IMR-90 (cell line): ENCODE data around the gene MYL6. TPM values are rescaled to one million over a fixed set of nuclear protein-coding genes. Genes with fewer than 3 reads are reported as not detected.
A peak's percentile ranks its signal among the peaks of the same experiment; 100 is the strongest.

Experiments
- ATAC-seq: fragments of 200-7000 bp; cut with Tn5 transposase; 2 replicates; pipeline ENCODE4 v1.9.1; 2020; ENCODE audit warnings: low read depth, mild to moderate bottlenecking, moderate library complexity
- BruUV-seq: library from RNA; stranded (reverse); fragments of 400-500 nt; replicated peaks from 2 replicates; lab custom pipeline; 2021; lab: Mats Ljungman, UMichigan
- CTCF ChIA-PET: fragments of 300-600 bp; formaldehyde crosslinking; extraction: SDS; loops from one replicate; lab custom pipeline; 2021; ENCODE audit warnings: antibody characterized with exemption; lab: Yijun Ruan, JAX
- POLR2A ChIA-PET: fragments of 300-600 bp; sonication (Branson Sonifier 250); formaldehyde crosslinking; loops from one replicate; lab custom pipeline; 2022; ENCODE audit warnings: antibody characterized with exemption; ENCODE audit not compliant: unreplicated experiment; lab: Charles Lee
- DNase-seq: peaks from one replicate; pipeline ENCODE4 v3.0.0; 2013
- H2AFZ ChIP-seq: replicated peaks from 2 replicates; pipeline ENCODE3; 2013; ENCODE audit warnings: low read length, mild to moderate bottlenecking; ENCODE audit not compliant: poor library complexity
- H2AK5ac ChIP-seq: 2 replicates; pipeline ENCODE4 v1.6.1; 2013; ENCODE audit warnings: low read depth, low read length, inconsistent platforms
- H2AK9ac ChIP-seq: replicated peaks from 2 replicates; pipeline ENCODE3; 2013; ENCODE audit warnings: mild to moderate bottlenecking, low read depth, low read length, moderate library complexity; ENCODE audit not compliant: poor library complexity
- H2BK120ac ChIP-seq: 2 replicates; pipeline ENCODE4 v1.6.1; 2013; ENCODE audit warnings: low read depth, low read length, inconsistent platforms
- H2BK15ac ChIP-seq: 3 replicates; pipeline ENCODE4 v1.6.1; 2013; ENCODE audit warnings: low read depth, low read length, inconsistent platforms
- H2BK20ac ChIP-seq: 2 replicates; pipeline ENCODE4 v1.6.1; 2013; ENCODE audit warnings: low read depth, mild to moderate bottlenecking, inconsistent platforms, low read length, moderate library complexity
- H2BK5ac ChIP-seq: 2 replicates; pipeline ENCODE4 v1.6.1; 2013; ENCODE audit warnings: mild to moderate bottlenecking, low read depth, low read length, inconsistent platforms; ENCODE audit not compliant: poor library complexity, severe bottlenecking
- H3K14ac ChIP-seq: replicated peaks from 2 replicates; pipeline ENCODE4 v1.6.1; 2013; ENCODE audit warnings: low read depth, low read length, inconsistent platforms
- H3K18ac ChIP-seq: 2 replicates; pipeline ENCODE4 v1.6.1; 2013; ENCODE audit warnings: low read depth, low read length, control low read depth
- H3K23ac ChIP-seq: 2 replicates; pipeline ENCODE4 v1.6.1; 2013; ENCODE audit warnings: low read depth, low read length, inconsistent platforms
- H3K27ac ChIP-seq: 2 replicates; pipeline ENCODE4 v1.5.1; 2013; ENCODE audit warnings: mild to moderate bottlenecking, control low read depth, low read length; ENCODE audit not compliant: insufficient read depth
- H3K27me3 ChIP-seq: 2 replicates; pipeline ENCODE4 v1.6.1; 2013; ENCODE audit warnings: low read length; ENCODE audit not compliant: control insufficient read depth, insufficient read depth
- H3K36me3 ChIP-seq: 2 replicates; pipeline ENCODE4 v1.6.1; 2013; ENCODE audit warnings: low read length, mixed read lengths; ENCODE audit not compliant: control insufficient read depth, insufficient read depth
- H3K4ac ChIP-seq: 2 replicates; pipeline ENCODE4 v1.6.1; 2013; ENCODE audit warnings: low read depth, low read length, inconsistent platforms
- H3K4me1 ChIP-seq: 2 replicates; pipeline ENCODE4 v1.6.1; 2013; ENCODE audit warnings: low read length, mixed read lengths; ENCODE audit not compliant: control insufficient read depth, insufficient read depth
- H3K4me2 ChIP-seq: 2 replicates; pipeline ENCODE4 v1.6.1; 2013; ENCODE audit warnings: low read depth, mild to moderate bottlenecking, control low read depth, low read length, moderate library complexity
- H3K4me3 ChIP-seq: 2 replicates; pipeline ENCODE4 v1.5.1; 2013; ENCODE audit warnings: low read depth, mild to moderate bottlenecking, control low read depth, low read length, moderate library complexity; ENCODE audit not compliant: insufficient read depth
- H3K56ac ChIP-seq: 2 replicates; pipeline ENCODE4 v1.6.1; 2013; ENCODE audit warnings: low read length, inconsistent platforms; ENCODE audit not compliant: insufficient read depth; ENCODE audit errors: extremely low read depth
- H3K79me1 ChIP-seq, 2 experiments: 2 replicates each; pipeline ENCODE4 v1.6.1; 2013; ENCODE audit warnings: low read length in 2 of 2, inconsistent platforms in 1 of 2, low read depth in 1 of 2
- H3K9ac ChIP-seq: 2 replicates; pipeline ENCODE4 v1.6.1; 2013; ENCODE audit warnings: low read depth, low read length, control low read depth
- H3K9me1 ChIP-seq: 2 replicates; pipeline ENCODE4 v1.6.1; 2013; ENCODE audit warnings: low read length, inconsistent platforms; ENCODE audit not compliant: insufficient read depth
- H3K9me3 ChIP-seq: 2 replicates; pipeline ENCODE4 v1.6.1; 2013; ENCODE audit warnings: low read length; ENCODE audit not compliant: control insufficient read depth, insufficient read depth
- H4K20me1 ChIP-seq: 2 replicates; pipeline ENCODE4 v1.6.1; 2013; ENCODE audit warnings: low read length, inconsistent platforms; ENCODE audit not compliant: insufficient read depth
- H4K5ac ChIP-seq: 2 replicates; pipeline ENCODE4 v1.6.1; 2013; ENCODE audit warnings: mild to moderate bottlenecking, low read depth, low read length, control low read depth
- H4K8ac ChIP-seq, 2 experiments: 2 replicates each; pipeline ENCODE4 v1.6.1; 2013; ENCODE audit warnings: low read depth in 2 of 2, low read length in 2 of 2, control low read depth in 1 of 2, inconsistent platforms in 1 of 2
- H4K91ac ChIP-seq: 2 replicates; pipeline ENCODE4 v1.6.1; 2013; ENCODE audit warnings: low read depth, low read length, inconsistent platforms; ENCODE audit not compliant: insufficient read depth
- FOS ChIP-seq: fragments of 150-350 bp; IDR thresholded peaks from 2 replicates; pipeline ENCODE4 v1.6.1; 2016; ENCODE audit warnings: low read depth, low read length
- POLR2A ChIP-seq: IDR thresholded peaks from 2 replicates; pipeline ENCODE4 v1.6.1; 2012; ENCODE audit warnings: mild to moderate bottlenecking, low read depth, low read length
- RAD21 ChIP-seq: IDR thresholded peaks from 2 replicates; pipeline ENCODE4 v1.6.1; 2012; ENCODE audit warnings: low read length, improper control_type of control experiment
- WGBS, 2 experiments: methylation state at CpG; one replicate each; pipeline versions ENCODE4 v1.1.5 to v1.1.7; 2013; ENCODE audit warnings: missing lambda C conversion rate in 2 of 2; ENCODE audit not compliant: insufficient read length in 1 of 2; ENCODE audit errors: extremely low coverage in 2 of 2; 5-methylcytosine and 5-hydroxymethylcytosine counted together
- dilution Hi-C: fragments of 300-500 bp; cut with HindIII; formaldehyde crosslinking; loops from one replicate; pipeline ENCODE4 v1.14.3; 2018; ENCODE audit warnings: low sequenced_read_pairs; ENCODE audit not compliant: unreplicated experiment
- in situ Hi-C: fragments of 300-500 bp; cut with MboI; formaldehyde crosslinking; loops from 3 replicates; pipeline ENCODE4 v1.14.3; 2019; ENCODE audit warnings: low sequenced_read_pairs, inconsistent platforms, mixed read lengths
- intact Hi-C: fragments of 100-400 bp; cut with micrococcal nuclease; formaldehyde crosslinking; loops from 2 replicates; pipeline ENCODE4 v1.10.0; 2022
- polyA plus RNA-seq, 3 experiments: library from polyadenylated mRNA; depleted of rRNA; stranded (reverse); fragments of >200 nt; gene quantifications; 2 replicates each; pipeline ENCODE4 v1.2.3, GENCODE V29; 2012; ENCODE audit warnings: low replicate concordance in 1 of 3
- total RNA-seq: library from RNA; depleted of rRNA; stranded (reverse); fragments of >200 nt; gene quantifications from 2 replicates; pipeline ENCODE4 v1.2.3, GENCODE V29; 2012

The MYL6 gene
- total and polyA plus RNA-seq, 2 of the 4 experiments (the other 2 are of a cell fraction), result 4,816 to 6,979 TPM

DNA sequence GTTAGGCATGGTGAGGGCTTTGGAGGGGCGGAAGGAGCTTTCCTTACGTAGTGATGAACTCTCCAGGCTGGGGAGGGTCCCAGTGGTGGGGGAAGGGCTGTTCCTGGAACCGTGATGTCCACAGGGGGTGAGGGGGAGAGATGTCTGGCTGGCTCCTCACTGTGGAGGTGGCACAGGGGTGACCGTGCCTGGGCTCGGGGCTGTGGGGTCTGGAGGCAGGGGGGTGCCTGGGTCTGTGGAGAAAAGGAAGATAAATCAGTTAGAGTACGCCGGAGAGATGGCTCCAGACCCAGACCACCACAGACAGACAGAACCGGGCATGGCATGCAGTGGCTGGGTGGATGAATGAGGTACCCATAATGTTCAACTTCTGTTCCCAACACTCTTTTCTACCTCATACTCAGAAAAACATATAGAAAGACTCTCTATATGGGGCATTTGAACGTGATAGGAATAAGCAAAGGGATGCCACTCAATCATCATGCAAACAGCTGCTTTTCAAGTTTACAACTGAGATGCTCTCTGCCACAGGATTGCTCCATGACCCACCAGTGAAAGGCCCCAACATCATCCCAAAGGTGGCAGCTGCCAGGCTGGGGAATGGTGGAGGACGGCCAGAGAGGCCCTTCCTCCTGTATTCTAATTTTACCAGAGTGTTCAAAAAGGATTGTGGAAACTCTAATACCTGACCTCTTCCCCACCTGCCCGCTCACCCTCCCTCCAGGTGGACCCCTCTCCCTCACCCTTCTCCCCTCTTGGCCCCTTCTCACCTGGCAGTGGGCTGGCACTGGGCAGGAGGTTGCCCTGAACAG, 5.6 kb downstream of the MYL6 start:
- H3K27ac ChIP-seq, result no peak overlapping the region
- no peak overlapping the region for H2AFZ ChIP-seq
- dilution Hi-C loops (no loop called here), in situ Hi-C loops (no loop called here), intact Hi-C loops (no loop called here)
- no peak overlapping the region for H3K56ac ChIP-seq
- H3K79me1 ChIP-seq, result peaks cover 14 to 49% of the 10 kb centered on the region in 2 experiments
- WGBS, 2 experiments, result 87% methylated on average over 2 of the region's 11 CpGs; no CpG with 5 or more reads in 1 of the 2 experiments
- no peak overlapping the region for H3K14ac ChIP-seq
- POLR2A ChIA-PET, result interaction anchor here (1.5 to 1.7 kb wide), 2 partner anchors 12 to 44 kb away, joined by 4 to 6 read pairs; no protein-coding TSS in a partner anchor
- no peaks in the 10 kb centered on the region for H3K9me3 ChIP-seq
- H3K4me2 ChIP-seq, result no peak overlapping the region
- H3K9me1 ChIP-seq, result no peaks in the 10 kb centered on the region; the same call in 1 of the 2 replicates
- BruUV-seq, result no TSS peak
- H4K5ac ChIP-seq, result no peak overlapping the region
- ATAC-seq, result peak; percentile 1; the same call in 1 of the 2 replicates
- no peak overlapping the region for H2AK5ac ChIP-seq
- TF ChIP-seq FOS, result no peak
- no peak for TF ChIP-seq RAD21
- TF ChIP-seq POLR2A, result peak; percentile 43
- CTCF ChIA-PET, result interaction anchor here (0.6 kb wide), 1 partner anchor 11 kb away, joined by 3 read pairs; no protein-coding TSS in a partner anchor
- no peak overlapping the region for H4K8ac ChIP-seq
- DNase-seq, result no peak
- H3K23ac ChIP-seq, result no peak overlapping the region
- H3K18ac ChIP-seq, result no peak overlapping the region
- no peak overlapping the region for H2BK15ac ChIP-seq
- peaks cover 64% of the 10 kb centered on the region for H4K20me1 ChIP-seq
- no peak overlapping the region for H3K4ac ChIP-seq
- no peak overlapping the region for H3K4me3 ChIP-seq
- peaks cover 82% of the 10 kb centered on the region for H3K36me3 ChIP-seq
- H2BK20ac ChIP-seq, result no peak overlapping the region
- H2BK5ac ChIP-seq, result no peak overlapping the region
- no peak overlapping the region for H3K9ac ChIP-seq
- peaks cover 13% of the 10 kb centered on the region for H3K4me1 ChIP-seq
- no peak overlapping the region for H2BK120ac ChIP-seq
- H4K91ac ChIP-seq, result no peak overlapping the region
- no peaks in the 10 kb centered on the region for H3K27me3 ChIP-seq
- peak overlapping the region; percentile 5 for H2AK9ac ChIP-seq
